ENCODE measurements around the gene PDZRN3. TPM values are rescaled to one million over a fixed set of nuclear protein-coding genes. Genes with fewer than 3 reads are reported as not detected.

Gene PDZRN3
- total RNA-seq, 1 donor from 2014 or later = 38.3 TPM

DNA sequence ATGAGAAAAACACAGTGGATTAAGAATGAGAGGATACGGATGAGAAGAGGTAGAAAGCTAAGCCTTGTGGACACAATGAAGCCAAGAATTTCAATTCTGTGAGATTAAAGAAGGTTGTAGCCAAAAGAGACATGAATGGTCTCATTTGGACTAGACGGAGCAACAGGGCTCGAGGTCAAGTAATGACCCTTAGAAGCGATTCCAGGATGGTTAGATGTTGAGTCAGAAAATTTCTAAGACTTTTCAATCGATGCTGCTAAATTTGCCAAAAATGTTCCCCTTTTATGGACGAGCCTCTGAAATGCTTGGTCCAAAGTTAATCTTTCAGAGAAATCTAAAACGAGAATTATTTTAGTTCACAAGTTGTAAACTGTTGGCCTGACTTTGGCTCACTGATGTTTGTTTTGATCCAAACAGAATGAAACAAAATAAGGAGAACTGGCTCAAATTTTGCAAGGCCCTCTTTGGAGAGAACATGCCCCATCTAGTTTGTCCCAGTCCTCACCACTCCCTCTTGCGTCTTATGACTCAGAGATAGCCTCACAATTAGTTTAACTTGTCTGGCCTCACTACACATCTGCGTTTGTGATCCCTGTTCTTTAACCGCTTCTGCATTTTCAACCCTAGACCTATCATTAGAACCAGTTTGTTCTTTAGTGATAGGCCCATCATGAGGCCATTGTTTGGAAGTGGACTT, 235.5 kb downstream of the PDZRN3 start:
- no peak for DNase-seq (ENCODE audit: low spot score)

DNA sequence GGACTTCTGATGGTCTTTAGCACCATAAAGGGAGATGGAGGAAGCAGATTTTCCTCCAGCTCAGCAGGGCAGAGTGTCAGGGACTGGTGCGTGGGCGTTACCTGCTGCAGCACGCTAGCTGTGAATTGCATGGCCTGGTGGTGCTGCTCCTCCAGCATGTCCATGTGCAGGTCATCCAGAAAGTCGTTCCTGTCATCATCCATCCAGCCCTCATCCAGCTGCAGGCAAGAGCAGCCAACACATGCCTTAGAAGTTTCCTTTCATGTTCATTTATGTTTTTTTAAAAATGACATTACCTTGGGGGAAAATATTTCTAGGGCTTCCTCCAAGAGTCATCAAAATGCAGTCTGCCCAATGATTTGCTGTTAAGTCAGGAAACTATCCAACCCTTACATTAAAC, 239.2 kb downstream of the PDZRN3 start:
- no peak for DNase-seq (ENCODE audit: low spot score)

DNA sequence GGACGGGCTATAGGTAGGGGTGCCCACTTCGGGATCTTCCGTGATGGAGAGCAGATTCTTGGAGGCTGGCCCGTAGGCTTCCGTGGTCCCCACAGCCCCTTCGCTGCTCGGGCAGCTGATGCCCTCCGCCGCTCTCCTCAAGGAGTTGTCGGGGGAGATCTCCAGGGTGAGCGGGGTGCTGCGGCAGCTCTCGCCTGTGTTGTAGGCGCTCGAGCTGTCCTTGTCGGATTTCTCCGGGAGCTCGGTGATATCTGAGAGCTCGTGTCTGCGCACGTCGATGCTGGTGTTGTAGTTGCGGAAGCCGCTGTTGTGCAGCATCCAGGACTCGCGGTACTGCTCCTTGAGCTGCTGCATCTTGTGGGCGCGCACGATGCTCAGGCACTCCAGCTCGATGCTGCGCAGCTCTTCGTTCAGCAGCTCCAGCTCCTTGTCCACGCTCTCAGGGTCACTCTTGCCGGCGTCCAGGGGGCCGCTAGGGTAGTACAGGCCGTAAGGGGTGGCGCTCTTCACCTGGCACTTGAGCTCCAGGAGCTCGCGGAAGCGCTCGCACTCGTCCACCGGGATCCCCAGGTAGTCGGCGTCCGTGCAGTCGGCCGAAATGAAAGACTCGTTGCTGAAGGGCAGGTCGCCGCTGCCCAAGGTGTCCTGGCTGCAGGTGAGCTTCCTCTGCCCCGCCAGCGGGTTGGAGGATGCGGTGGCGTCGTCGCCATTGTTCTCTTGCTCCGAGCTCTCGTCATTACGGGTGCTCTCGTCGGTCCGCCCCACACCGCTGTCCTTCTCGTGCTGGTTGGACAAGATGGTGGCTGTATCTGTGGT, 240.4 kb downstream of the PDZRN3 start:
- no peak for DNase-seq (ENCODE audit: low spot score)

DNA sequence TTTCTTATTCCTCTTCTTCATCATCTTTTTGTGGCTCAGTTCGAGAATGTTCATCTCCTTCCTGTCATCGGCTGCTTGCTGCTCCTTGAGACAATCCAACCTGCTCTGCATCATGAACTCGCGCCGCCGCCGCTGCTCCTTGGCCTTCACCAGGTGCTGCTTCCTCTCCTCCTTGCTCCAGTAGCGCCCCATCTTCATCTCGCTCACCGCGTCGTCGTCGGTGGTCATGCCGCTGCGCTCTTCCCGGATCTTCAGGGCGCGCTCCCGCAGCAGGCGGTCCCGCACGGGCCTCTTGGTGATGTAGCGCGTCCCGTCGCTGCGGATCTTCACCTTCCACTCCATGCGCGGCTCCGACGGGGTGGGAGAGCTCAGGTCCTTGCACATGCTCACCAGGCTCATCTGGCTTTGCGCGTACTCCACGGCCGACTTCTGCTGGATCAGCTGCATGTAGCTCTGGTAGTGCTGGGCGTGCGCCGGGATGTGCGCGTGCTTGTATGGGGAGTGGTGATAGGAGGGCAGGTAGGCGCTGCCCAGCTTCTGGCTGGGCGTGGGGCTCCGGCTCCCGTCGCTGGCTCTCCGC, 241.2 kb downstream of the PDZRN3 start:
- DNase-seq (ENCODE audit: low spot score) = no peak

DNA sequence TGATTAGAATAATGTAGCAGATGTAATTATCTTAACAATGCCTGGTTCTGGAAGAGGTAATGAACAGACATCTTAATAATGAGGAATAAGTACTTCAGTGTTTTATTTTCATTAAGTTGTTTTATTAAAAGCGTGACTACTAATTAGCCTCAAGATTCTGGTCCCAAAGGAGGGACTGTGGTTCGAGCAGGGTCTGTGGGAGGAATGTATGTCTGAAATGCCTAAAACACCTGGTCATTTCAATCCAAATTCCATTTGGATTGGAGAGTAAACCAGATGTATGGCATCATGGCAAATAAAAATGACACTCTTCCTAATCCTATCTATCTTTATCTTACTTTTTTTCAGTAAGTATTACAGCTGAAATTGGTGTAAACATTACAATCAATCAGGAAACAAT, 243.2 kb downstream of the PDZRN3 start:
- DNase-seq (ENCODE audit: low spot score) = no peak

DNA sequence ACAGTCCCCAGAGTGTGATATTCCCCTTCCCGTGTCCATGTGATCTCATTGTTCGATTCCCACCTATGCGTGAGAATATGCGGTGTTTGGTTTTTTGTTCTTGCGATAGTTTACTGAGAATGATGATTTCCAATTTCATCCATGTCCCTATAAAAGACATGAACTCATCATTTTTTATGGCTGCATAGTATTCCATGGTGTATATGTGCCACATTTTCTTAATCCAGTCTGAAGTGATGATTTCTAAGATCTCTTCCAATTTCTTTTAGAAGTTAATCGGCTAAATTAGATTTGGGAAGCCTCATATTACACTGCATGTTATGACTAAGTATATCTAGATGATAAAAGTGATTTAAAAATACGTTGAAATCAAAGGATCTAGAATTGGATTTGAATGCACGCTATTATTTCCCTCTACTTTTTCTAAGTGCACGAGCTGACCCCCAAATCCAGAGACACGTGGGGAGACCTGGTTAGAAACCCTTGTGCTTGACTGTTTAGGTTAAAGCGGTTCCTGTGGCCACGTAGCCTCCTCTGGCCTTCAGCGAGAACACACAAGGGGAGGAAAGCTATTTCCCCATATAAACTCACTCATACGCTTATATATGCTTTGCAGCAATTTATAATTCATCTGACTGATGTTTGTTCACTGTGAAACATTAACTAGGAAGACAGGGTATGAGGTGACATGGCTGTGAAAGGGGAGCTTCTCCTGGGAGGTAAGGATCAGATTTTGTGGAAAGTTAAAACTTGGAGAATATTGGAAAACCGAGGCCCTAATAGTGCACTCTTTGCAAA, 243.8 kb downstream of the PDZRN3 start:
- DNase-seq (ENCODE audit: low spot score) = no peak

DNA sequence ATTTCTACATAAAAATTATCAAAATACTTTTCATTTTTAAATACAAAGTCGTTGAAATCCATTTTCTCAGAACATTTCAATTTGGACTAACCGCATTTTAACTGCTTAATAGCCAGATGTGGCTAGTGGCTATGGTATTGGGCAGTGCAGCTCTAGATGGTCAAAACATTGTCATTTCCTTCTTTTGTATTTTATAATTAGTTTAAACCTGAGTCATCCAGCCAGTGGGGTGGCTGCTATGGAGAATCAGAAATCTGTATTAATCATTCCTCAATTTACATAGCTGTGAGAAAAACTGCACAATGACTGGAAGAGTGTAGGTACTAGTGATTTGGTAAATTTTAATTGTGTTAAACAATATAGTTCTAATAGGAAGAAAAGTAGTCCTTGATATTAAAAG, 245.3 kb downstream of the PDZRN3 start:
- DNase-seq (ENCODE audit: low spot score) = no peak

DNA sequence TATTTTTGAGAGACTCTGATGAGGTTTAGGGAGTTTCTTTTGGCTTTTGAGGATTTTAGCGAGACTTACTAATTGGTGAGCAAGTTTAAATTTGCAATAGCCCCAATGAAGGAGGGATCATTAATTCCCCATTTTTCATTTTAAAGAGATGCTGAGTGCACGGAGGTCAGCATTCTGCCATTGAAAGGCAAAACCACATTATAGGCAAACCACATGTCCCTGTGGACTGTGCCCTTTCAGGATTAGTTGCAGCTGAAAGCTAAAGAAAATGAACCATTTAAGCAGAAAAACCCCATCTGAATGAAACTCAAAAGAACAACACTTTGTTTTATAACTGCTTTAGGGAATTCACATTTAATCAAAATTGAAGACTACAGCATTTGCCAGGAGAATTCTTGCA, 246.5 kb downstream of the PDZRN3 start:
- no peak for DNase-seq (ENCODE audit: low spot score)

DNA sequence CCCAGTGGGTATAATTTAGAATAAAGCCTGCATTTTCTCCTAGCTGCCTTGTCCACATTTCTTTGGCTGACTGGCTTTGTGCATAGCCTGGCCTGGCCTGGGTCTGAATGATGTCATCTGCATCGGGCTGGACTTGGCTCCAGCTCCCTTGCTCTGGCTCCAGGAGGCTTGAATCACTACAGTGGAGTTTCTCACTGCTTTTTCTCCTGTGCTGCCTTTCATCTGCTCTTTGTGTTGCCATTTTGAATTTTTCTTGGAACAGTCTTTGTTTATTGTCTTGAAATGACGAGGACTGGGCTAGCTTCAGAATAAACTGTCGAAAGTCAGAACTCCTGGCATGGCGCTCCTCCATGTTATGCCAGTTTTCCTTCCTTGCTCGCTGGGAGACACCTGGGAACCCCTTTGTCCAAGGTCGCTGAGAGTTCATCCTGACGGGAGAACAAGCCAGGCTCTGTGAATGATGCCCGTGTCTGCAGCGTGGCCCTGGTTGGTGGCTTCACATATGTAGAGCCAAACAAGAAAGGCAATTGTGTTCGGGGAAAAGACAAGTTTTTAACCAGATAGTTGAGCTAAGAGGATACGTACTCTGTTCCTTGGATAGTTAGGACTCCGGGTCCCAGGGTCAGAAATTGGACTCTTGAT, 258.9 kb downstream of the PDZRN3 start:
- peak; percentile 62 for DNase-seq (ENCODE audit: low spot score)

DNA sequence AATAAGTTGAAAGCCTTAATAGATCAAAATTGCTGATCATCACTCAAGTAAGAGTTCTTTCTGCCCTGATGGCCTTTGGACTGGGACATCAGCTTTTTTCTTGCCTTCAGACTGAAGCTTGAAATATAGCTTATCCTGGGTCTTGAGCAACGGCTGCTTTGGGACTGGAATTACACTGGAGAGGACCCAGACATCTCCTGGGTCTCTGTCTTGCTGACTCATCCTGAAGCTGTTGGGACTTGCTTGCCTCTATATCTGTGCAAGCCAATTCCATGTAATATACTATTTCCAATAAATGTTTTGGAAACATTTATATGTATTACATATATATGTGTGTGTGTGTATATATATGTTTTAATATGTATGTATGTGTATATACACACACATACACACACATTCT, 260.2 kb downstream of the PDZRN3 start:
- no peak for DNase-seq (ENCODE audit: low spot score)

DNA sequence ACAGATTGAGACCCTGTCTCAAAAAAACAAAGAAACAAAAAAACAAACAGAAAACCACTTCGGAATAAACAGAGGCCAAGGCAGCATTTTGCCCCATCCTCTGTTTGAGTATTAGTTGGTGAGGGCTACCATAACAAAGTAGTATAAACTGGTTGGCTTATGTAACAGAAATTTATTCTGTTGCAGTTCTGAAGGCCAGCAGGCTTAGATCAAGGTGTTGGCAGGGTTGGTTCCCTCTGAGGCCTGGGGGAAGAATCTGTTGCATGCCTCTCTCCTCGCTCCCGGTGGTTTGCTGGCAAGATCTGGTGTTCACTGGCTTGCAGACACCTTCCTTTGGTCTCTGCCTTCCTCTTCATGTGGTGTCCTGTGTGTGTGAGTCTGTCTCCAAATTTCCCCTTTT, 261.6 kb downstream of the PDZRN3 start:
- no peak for DNase-seq (ENCODE audit: low spot score)

DNA sequence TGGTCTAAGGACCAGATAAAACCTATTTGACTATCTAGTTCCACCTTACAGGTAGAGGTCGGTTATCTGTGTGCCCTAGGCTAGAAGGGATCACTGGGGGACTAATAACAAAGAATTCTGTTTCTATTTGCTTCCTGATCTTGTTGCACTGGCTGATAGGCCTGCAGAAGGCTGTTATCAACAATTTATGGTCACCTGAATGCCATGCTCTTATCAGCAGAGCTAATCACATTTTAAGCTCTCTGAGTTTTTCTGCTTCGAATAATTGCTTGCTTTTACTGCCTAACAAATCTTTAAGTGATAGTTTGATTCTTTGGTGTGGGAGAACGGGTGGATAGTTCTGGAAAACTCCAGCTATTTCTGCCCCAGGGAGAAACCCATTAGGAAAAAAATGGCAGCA, 263.1 kb downstream of the PDZRN3 start:
- no peak for DNase-seq (ENCODE audit: low spot score)

DNA sequence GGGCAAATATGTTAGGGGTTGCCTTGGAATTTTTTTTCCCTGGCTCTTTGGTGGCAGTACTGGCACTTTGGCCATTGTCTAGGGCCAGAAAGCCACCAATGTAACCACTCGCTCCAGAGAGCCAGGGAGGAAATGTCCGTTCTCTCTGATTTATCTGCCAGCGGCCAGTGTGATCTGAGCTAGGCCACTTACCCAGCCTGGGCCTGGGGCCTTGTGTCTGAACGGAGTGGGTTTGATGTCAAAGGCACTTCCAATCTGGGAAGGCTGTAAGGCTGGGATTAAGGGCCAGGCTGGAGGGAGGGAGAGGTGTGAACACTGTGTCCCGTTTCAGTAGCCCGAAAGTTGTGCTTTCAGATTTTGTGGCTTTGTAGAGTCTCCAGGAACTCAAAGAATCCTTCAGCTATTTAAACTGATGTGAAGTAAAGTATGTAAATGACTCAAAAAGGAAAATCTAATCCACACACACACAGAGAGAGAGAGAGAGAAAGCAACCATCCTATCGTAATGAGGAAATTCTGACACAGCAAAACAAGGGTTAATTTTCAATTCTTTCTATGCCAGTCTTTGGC, 271.0 kb downstream of the PDZRN3 start:
- no peak for DNase-seq (ENCODE audit: low spot score)

DNA sequence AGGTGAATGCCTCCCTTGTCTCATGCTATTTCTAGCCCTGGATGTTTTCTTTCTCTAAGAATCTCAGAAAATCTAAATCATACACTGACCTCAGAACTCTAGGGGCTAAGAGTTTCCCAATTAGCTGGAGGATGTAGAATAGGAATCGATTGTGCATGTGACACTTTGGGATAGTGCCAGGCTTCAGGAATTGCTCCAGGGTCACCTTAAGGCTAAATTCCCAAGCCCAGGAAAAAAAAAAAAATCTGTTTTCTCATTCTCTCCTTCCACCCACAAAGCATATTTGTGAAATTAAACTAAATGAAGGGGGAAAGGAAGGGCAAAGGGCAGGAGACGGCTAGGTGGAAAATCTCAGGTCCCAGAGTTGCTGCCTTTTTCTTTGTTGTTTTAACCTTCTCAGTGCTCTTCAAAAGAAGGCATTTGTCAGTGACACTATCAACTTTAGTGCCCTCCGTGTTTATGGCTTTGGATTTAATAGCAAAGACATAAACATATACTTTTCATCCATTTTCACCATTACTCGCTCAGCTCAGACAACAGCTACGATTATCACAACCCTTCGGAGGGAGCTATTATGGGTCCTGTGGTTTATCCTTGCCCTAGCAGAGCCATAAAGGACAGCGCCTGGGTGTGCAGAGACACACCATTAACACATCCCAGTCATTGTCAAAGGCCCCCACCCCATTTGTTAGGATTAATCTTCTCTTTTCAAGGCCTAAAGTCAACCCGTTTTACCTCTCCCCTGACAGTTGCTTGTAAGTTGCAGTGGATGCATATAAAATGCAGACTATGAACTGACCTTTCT, 271.7 kb downstream of the PDZRN3 start:
- no peak for DNase-seq (ENCODE audit: low spot score)

DNA sequence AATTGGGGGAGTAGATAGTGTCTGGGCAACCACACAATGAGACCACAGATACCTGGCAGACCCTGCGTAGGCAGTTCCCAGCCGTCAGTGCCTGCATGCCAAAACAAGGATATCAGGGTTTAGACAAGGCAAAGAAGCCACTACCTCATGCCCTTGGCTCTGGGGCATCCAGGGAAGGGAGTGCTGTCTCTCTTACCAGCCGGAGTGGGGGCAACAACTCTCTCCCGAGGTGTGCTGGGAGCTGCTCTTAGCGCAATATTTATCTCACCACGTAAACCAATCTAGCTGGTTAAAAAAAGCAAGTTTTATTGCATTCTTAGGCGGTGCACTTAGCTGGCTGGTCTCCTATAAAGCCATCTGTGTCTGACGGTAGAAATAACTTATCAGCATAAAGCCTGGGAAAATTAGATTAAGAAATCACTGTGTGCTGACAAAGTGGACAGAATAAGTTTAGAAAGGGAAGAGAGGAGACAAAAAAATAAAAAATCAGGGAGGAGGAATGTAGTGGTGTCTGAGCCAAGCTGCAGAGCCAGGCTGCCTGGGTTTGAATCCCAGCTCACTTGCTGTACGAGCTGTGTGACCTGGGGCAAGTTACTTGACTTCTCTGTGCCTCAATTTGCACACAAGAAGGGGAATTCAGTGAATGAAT, 273.2 kb downstream of the PDZRN3 start:
- DNase-seq (ENCODE audit: low spot score) = no peak

DNA sequence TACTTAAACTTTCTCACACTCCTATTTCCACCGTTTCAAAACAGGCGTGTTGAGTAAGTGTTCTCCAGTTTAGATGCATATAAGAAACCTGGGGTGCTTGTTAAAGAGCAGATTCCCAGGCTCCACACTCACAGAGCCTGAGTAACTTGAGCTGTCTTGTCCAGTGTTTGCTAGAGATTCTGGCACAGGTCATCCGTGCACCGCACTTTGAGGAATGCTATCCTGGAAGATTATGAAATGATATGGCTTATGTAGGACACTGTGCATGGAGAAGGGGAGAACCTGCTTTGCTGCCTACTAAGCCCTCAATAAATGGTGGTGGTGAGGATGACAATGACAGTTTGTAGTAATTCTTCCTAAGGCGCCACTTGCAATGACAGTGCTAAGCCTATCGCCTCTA, 273.7 kb downstream of the PDZRN3 start:
- no peak for DNase-seq (ENCODE audit: low spot score)

DNA sequence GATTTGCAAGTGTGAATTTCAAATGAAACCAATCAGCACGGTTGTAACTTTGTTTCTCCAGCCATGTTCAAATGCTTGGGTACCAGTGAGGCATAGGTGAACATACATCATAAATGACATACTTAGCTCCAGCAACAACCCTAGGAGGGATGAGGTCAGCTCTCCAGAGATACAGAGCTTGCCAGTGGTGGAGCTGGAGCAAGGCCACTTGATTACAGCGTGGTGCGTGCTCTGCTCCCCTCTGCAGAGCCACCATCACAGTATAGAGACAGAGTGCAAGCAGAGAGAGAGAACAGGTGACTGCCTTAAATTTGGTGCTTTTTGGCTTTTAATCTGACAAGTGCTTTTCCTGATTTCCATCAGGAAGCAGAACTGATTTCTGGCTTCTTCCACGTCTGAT, 275.1 kb downstream of the PDZRN3 start:
- no peak for DNase-seq (ENCODE audit: low spot score)

DNA sequence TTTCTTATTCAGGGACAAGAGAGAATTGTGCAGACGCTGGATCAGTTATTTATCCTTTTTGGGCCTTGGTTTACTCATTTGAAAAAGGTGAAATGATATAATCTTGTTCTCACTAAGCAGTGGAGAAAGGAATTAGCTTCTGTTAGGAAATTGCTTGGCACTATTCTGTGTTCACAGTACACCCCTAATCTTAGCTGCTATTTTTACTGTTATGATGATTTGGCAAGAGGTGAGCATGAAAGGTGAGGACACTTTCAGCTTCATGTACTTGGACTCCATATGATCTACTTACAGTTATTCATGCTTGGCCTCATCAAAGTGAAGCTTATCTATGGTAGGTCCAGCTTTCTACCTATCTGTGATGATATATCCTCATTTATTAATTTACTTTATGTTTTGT, 282.7 kb downstream of the PDZRN3 start:
- no peak for DNase-seq (ENCODE audit: low spot score)

DNA sequence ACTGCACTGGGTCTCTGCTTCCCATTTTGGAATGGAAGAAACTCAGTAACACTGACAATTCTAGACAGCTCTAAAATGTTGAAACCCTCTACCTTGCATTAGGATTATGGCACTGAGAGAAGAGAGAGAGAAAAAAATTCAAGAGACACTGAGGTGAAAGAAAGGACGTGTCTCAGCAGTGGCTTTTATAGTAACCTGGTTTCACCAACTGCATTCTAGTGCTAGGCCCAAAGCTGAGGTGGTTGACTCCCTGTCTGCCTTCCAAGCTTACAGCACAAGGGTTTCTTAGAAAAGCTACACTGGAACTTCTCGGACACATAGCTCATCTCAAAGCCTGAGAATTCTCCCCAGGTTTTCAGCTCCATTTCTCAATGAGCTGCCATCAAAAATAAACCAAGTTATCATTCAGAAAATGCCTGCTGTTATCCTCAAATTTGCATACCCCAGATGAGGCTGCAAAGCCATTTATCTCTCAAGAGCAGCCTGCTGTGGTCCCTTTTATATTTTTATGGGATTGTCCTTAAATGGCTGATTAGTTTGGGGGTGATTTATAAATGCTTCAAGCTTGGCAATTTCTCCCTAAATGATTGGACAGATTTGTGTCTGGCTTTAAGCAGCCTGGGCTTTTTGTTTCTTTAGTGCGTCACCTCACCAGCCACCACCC, 283.3 kb downstream of the PDZRN3 start:
- DNase-seq (ENCODE audit: low spot score) = no peak

DNA sequence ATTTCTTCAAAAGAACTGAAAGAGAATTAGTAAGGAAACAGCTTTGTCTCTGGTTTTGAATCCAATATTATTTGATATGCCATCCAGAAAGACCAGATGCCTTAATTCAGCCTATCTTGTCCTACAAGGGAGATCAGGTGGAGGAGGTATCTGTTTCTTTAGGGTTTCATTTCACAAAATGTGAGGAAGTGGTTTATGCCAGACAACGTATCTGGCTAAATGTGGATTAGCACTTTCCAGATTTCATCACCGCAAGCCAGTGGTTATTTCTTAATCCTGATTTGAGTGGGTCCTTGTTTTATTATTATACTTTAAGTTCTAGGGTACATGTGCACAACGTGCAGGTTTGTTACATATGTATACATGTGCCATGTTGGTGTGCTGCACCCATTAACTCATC, 292.2 kb downstream of the PDZRN3 start:
- no peak for DNase-seq (ENCODE audit: low spot score)

All from ureter (tissue), 1 donor.